Measurements from ENCODE around the gene SRBD1.

GRCh38 chr2:45629971-45630370 lies 18.9 kb upstream of the SRBD1 start:
- no peak for TF ChIP-seq ELF4 (CRISPR knock-in tag; IDR thresholded peaks at IDR 0.05; ENCODE audit: low read depth)
- TF ChIP-seq, protein P1, sequence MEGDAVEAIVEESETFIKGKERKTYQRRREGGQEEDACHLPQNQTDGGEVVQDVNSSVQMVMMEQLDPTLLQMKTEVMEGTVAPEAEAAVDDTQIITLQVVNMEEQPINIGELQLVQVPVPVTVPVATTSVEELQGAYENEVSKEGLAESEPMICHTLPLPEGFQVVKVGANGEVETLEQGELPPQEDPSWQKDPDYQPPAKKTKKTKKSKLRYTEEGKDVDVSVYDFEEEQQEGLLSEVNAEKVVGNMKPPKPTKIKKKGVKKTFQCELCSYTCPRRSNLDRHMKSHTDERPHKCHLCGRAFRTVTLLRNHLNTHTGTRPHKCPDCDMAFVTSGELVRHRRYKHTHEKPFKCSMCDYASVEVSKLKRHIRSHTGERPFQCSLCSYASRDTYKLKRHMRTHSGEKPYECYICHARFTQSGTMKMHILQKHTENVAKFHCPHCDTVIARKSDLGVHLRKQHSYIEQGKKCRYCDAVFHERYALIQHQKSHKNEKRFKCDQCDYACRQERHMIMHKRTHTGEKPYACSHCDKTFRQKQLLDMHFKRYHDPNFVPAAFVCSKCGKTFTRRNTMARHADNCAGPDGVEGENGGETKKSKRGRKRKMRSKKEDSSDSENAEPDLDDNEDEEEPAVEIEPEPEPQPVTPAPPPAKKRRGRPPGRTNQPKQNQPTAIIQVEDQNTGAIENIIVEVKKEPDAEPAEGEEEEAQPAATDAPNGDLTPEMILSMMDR (IDR thresholded peaks at IDR 0.05) = no peak
- TF ChIP-seq, protein P2, sequence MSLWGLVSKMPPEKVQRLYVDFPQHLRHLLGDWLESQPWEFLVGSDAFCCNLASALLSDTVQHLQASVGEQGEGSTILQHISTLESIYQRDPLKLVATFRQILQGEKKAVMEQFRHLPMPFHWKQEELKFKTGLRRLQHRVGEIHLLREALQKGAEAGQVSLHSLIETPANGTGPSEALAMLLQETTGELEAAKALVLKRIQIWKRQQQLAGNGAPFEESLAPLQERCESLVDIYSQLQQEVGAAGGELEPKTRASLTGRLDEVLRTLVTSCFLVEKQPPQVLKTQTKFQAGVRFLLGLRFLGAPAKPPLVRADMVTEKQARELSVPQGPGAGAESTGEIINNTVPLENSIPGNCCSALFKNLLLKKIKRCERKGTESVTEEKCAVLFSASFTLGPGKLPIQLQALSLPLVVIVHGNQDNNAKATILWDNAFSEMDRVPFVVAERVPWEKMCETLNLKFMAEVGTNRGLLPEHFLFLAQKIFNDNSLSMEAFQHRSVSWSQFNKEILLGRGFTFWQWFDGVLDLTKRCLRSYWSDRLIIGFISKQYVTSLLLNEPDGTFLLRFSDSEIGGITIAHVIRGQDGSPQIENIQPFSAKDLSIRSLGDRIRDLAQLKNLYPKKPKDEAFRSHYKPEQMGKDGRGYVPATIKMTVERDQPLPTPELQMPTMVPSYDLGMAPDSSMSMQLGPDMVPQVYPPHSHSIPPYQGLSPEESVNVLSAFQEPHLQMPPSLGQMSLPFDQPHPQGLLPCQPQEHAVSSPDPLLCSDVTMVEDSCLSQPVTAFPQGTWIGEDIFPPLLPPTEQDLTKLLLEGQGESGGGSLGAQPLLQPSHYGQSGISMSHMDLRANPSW (CRISPR knock-in tag; conservative IDR thresholded peaks at IDR 0.05; ENCODE audit: low read depth) = no peak
- TF ChIP-seq EMX1 (CRISPR knock-in tag; IDR thresholded peaks at IDR 0.05) = no peak
- no peak for TF ChIP-seq ZNF263 (CRISPR knock-in tag; IDR thresholded peaks at IDR 0.05; ENCODE audit: low read depth)
- no peak for TF ChIP-seq ZNF281 (CRISPR knock-in tag; IDR thresholded peaks at IDR 0.05)
- TF ChIP-seq FOXP4 (CRISPR knock-in tag; IDR thresholded peaks at IDR 0.05) = no peak
- no peak for TF ChIP-seq USF2 (CRISPR knock-in tag; IDR thresholded peaks at IDR 0.05)
- TF ChIP-seq ATF3 (CRISPR knock-in tag; conservative IDR thresholded peaks at IDR 0.05) = no peak
- no peak for TF ChIP-seq ESRRA (CRISPR knock-in tag; IDR thresholded peaks at IDR 0.05; ENCODE audit: borderline replicate concordance)
- TF ChIP-seq SP1 (CRISPR knock-in tag; conservative IDR thresholded peaks at IDR 0.05) = no peak
- TF ChIP-seq FOXP1 (CRISPR knock-in tag; IDR thresholded peaks at IDR 0.05; ENCODE audit: borderline replicate concordance) = no peak
- TF ChIP-seq ZNF532 (CRISPR knock-in tag; IDR thresholded peaks at IDR 0.05; ENCODE audit: borderline replicate concordance) = no peak

Data from WTC11 (cell line).